GM18873 (cell line): Measurements from ENCODE around the gene NAPA.
A peak's percentile ranks its signal among the peaks of the same experiment; 100 is the strongest.
"Not testable (repeated sequence)": the region's sequence is repeated elsewhere in the genome, so short reads cannot be mapped to it uniquely, and the experiment has no call there.

Experiments
- ATAC-seq: cut with Tn5 transposase; IDR thresholded peaks from one replicate; pipeline ENCODE4 v1.9.1; 2021; ENCODE audit warnings: mild to moderate bottlenecking, moderate library complexity, moderate number of reproducible peaks; ENCODE audit not compliant: unreplicated experiment, low FRiP score

NAPA gene

GRCh38 chr19:47489072-47489914 is 25.6 kb downstream of the NAPA start:
- no peak for ATAC-seq

GRCh38 chr19:47487551-47488515 is 27.0 kb downstream of the NAPA start:
- no peak for ATAC-seq

- ATAC-seq = no peak
Measured at GRCh38 chr19:47486900-47487299, 28.0 kb downstream of the NAPA start.

GRCh38 chr19:47486220-47486619 is 28.6 kb downstream of the NAPA start:
- ATAC-seq = not testable (repeated sequence)

GRCh38 chr19:47485210-47485609 is 29.7 kb downstream of the NAPA start:
- ATAC-seq = no peak

GRCh38 chr19:47483800-47484690 is 30.8 kb downstream of the NAPA start, which contains the start of gene KPTN:
Gene KPTN, minus strand, starts transcription at chr19:47484219. Its CDS starts 59 bp downstream, at chr19:47484160.
- ATAC-seq = peak; percentile 55

- ATAC-seq = no peak
Measured at GRCh38 chr19:47483200-47483599, 31.7 kb downstream of the NAPA start.

- ATAC-seq = no peak
Measured at GRCh38 chr19:47481460-47482052, 33.3 kb downstream of the NAPA start.

GRCh38 chr19:47480658-47481057 is 34.2 kb downstream of the NAPA start:
- ATAC-seq = no peak

- ATAC-seq = no peak
Measured at GRCh38 chr19:47479701-47480503, 35.0 kb downstream of the NAPA start.

- ATAC-seq = no peak
Measured at GRCh38 chr19:47476438-47476972, 38.4 kb downstream of the NAPA start.

GRCh38 chr19:47475465-47475864 is 39.4 kb downstream of the NAPA start:
- ATAC-seq = no peak

GRCh38 chr19:47473336-47473735 is 41.5 kb downstream of the NAPA start:
- ATAC-seq = no peak

- ATAC-seq = no peak
Measured at GRCh38 chr19:47471733-47472457, 43.0 kb downstream of the NAPA start, which contains the start of gene SLC8A2. Gene SLC8A2, minus strand, starts transcription at chr19:47471893. Its CDS starts 5,490 bp downstream, at chr19:47466403.

- no peak for ATAC-seq
Measured at GRCh38 chr19:47471381-47471732, 43.5 kb downstream of the NAPA start.

GRCh38 chr19:47470447-47471195 is 44.2 kb downstream of the NAPA start:
- ATAC-seq = no peak

- ATAC-seq = no peak
Measured at GRCh38 chr19:47469719-47470118, 45.1 kb downstream of the NAPA start.
